ENCODE measurements around the gene MMRN1.
A peak's percentile ranks its signal among the peaks of the same experiment; 100 is the strongest.

The MMRN1 gene, protein sequence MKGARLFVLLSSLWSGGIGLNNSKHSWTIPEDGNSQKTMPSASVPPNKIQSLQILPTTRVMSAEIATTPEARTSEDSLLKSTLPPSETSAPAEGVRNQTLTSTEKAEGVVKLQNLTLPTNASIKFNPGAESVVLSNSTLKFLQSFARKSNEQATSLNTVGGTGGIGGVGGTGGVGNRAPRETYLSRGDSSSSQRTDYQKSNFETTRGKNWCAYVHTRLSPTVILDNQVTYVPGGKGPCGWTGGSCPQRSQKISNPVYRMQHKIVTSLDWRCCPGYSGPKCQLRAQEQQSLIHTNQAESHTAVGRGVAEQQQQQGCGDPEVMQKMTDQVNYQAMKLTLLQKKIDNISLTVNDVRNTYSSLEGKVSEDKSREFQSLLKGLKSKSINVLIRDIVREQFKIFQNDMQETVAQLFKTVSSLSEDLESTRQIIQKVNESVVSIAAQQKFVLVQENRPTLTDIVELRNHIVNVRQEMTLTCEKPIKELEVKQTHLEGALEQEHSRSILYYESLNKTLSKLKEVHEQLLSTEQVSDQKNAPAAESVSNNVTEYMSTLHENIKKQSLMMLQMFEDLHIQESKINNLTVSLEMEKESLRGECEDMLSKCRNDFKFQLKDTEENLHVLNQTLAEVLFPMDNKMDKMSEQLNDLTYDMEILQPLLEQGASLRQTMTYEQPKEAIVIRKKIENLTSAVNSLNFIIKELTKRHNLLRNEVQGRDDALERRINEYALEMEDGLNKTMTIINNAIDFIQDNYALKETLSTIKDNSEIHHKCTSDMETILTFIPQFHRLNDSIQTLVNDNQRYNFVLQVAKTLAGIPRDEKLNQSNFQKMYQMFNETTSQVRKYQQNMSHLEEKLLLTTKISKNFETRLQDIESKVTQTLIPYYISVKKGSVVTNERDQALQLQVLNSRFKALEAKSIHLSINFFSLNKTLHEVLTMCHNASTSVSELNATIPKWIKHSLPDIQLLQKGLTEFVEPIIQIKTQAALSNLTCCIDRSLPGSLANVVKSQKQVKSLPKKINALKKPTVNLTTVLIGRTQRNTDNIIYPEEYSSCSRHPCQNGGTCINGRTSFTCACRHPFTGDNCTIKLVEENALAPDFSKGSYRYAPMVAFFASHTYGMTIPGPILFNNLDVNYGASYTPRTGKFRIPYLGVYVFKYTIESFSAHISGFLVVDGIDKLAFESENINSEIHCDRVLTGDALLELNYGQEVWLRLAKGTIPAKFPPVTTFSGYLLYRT

DNA sequence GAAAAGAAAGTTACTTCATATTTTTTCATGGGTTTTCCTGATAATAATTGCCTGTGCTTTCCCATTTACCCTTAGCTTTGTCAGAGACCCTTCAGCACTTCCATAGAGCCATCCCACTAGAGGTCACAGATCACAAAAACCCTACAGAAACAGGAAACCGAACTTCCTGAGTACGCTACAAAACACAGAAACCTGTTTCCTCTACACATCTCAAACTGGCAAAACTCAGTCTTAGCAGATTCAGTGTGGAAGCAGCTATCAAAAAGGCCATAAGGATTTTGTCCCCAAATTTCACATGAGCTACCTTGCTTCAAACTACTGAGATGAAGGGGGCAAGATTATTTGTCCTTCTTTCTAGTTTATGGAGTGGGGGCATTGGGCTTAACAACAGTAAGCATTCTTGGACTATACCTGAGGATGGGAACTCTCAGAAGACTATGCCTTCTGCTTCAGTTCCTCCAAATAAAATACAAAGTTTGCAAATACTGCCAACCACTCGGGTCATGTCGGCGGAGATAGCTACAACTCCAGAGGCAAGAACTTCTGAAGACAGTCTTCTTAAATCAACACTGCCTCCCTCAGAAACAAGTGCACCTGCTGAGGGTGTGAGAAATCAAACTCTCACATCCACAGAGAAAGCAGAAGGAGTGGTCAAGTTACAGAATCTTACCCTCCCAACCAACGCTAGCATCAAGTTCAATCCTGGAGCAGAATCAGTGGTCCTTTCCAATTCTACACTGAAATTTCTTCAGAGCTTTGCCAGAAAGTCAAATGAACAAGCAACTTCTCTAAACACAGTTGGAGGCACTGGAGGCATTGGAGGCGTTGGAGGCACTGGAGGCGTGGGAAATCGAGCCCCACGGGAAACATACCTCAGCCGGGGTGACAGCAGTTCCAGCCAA is at the start of gene MMRN1:
MMRN1 (plus strand) TSS at position 206 of the 902 bp plus-strand sequence; CDS start at position 324, 118 bp downstream.
- no peak for DNase-seq

DNA sequence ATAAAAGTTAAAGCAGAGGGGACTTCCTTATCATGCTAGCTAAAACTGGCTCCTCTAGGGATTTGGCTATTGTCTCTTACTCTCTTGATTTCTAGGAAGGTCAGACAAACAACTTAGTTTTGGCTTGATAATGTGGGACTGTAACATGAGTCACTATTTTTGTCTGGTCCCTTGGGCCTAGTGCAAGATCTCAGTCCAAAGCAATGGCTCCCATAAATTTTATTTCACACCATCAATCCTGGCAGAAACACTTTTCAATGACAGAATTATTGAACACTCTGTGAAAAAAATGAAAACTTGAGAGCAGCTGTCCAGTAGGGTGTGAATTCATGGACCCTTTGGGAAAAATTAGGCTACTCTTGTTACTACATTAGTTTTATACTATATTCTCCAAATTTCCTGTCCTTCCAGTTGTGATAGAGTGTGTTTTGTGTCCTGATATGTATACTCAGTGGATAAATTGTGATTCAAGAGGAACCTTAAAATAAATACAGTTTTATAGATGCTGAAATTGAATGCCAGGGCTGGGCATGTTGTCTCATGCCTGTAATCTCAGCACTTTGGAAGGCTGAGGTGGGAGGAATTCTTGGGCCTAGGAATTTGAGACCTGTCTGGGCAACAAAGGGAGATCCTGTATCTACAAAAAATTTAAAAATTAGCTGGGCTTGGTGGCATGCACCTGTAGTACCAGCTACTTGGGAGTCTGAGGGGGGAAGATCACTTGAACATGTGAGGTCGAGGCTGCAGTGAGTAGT is 46.9 kb upstream of the MMRN1 start:
- no peak for DNase-seq

DNA sequence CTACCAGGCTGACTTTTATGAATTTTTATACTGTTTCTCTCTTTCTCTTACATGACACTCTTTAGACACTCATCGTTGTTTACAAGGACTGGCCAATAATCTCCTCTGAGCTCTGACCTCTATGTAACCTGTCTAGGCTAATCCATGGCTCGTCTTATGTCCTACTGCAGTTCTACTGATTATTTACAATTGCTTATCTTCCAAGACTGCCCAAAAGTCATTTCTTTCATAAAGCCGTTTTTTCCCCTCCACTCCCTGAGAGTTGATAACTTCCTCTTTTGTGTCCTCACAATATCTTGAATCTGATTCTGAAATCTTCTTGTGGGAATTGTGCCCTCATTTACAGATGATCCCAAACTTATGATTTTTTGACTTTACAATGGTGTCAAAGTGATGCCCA is 39.4 kb upstream of the MMRN1 start:
- DNase-seq: no peak

DNA sequence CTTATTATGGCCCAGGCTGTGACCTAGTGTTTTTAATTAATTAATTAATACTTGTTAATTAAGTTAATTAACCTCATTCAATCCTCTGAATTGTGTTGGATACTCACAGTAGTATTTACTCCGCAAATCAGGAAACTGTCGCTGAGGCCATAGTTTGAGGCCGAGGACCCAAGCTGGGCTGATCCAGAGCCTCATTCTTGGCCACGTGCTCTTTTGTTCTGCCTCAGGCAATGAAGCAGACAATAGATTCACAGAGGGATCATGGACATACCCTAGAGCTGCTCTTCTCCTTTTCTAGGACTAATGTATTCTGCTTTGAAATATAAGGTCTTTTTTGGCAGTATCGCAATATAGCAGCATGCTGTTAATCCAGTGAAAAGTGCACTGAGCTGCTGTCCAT is 33.7 kb upstream of the MMRN1 start:
- DNase-seq: no peak

DNA sequence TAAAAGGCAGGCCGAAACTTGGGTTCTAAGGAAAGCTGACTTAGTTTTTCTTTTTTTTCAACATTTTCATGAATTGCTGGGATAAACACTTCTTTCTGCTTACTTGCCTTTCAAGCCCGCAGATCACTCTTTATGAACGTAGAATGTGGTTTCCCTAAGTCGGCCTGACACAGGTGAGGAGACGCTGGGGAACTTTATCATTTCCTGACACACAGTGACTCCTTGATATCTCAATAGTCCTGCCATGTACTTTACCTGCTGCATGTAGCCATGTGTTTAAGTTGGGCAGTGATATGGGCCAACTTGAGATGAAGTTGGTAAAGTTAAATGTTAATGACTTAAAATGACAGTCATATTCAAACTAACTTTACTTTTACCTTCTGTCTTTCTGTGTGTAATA is 31.1 kb upstream of the MMRN1 start:
- DNase-seq: no peak

DNA sequence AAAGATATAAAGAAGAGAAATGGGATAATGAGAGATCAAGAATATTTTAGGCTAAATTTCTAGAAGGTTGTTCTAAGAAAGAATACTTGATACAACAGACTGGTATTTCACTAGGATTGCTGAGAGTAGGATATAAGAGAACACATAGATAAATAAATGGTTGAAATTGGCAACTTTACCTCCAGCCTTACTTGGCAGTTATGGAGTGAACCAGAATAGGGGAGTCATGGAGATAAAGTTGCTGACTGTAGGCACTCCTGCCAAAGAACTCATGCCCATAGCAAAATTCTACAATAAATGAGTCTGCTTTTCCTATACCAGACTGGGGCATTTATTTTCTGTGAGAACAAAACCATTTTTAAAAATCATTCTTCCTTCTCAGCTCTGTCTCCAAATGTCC is 26.4 kb upstream of the MMRN1 start:
- DNase-seq: no peak

DNA sequence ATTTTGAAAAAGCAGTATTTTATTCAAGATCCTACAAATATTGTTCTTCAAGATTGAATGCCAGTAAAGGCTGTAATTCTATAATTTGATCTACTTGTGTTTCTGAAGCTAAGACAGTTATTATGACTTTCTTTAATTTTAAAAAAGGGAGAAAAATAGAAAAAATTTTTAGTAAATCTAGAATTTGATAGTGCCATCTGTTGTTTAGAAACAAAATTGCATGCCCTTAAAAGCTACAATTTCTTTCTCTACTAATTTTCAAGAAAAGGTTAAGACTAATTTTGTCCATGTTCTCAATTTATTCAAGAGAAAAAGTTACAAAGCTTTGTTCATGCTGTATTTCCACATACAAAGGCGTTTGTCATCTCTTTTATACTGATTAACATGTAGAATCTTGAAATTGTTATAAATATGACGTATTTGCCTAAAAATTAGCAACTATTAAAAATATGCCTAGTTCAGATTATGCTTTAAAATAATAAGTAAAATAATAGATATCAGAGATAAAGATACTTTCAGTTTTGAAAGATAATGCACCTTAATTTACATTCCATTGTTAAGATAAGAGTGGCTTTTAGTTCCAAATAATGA is 25.6 kb upstream of the MMRN1 start:
- no peak for DNase-seq

DNA sequence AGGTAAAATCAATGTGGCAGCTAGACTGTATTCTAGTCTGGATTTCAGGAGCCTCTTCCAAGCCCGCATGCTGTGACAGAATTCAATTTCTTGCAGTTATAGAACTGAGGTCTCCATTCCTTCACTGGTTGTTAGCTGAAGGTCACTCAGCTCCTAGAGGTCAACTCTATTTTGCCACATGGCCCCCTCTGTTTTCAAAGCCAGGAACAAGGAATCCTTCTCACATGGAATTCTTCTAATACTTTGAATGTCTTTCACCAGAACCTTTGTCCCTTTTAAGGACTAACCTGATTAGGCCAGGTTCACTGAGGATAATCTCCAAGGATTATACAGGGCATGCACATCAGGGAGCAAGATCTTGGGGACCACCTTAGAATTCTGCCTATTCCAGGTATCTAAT is 23.4 kb upstream of the MMRN1 start:
- DNase-seq: no peak

DNA sequence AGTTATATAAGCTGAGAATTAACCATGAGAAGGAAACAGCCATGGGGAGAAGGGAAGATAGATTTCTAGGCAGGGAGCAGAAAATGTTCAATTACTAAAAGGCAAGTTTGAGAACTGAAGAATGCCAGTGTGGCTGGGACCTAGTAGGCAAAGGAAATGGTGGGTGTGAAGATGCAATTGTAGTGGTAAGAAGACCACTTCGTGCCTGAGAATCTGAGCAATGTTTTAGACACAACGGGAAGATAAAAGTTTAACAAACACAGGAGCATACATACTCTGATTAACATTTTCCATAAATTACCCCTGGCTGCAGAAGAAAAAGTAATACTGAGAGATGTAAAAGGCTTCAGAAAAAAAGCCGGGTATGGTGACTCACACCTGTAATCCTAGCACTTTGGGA is 18.1 kb upstream of the MMRN1 start:
- DNase-seq: no peak

DNA sequence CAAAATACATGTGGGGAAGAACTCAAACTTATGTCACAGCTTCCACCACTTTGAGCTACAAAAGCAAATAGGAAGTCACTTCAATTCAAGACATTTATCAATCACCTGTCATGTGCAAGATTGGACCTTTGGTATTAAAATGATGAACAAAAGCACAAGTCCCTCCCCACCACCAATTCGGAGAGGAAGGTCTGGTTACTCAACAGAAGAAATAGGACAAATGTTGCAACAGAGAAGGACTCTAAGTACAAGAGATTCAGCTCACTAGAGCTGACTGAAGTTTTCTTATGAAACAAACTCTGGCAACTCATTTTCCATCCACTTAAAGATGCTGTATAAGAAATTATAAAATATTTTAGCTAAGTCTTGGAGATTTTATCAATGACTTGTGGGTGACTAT is 16.0 kb upstream of the MMRN1 start:
- DNase-seq: no peak

DNA sequence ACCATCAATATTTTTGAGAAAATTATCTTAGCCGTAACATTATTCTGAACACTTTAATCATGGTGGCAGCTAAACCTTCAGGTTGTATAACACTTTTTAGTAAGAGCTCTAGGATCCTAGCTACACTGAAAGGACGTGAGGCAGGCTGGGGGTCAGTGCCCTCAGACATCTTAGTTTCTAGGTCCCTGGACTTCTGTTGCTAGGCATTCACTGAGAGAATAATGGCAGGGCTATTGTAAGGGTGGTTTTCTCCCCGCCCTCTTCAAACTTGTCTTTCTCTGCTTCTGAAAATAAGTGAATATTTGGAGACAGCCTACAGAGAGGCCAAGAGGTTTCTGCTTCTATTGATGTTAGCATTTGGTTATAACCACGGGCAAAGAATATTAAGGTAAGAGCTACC is 15.4 kb upstream of the MMRN1 start:
- no peak for DNase-seq

DNA sequence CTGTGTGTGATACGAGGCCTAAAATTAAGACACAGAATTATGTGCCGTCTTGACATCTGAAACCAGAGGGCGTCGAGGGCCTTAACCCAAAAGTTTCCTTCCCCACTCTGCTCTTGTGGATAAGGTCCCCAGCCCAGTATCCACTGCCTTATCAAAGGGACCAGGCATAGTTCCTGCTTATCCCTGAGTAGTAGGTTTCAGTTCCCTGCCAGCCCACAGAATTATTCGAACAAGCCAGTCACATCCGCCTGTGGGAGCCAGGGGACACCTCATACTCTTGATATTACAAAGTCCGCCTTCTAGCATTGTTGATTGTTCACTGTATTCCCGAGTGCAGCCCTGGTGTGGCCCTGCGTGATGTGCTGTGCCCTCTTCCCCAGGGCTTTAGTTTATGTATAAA is 5.4 kb upstream of the MMRN1 start:
- peak in 1 of 56 donors; percentile 7 for DNase-seq

DNA sequence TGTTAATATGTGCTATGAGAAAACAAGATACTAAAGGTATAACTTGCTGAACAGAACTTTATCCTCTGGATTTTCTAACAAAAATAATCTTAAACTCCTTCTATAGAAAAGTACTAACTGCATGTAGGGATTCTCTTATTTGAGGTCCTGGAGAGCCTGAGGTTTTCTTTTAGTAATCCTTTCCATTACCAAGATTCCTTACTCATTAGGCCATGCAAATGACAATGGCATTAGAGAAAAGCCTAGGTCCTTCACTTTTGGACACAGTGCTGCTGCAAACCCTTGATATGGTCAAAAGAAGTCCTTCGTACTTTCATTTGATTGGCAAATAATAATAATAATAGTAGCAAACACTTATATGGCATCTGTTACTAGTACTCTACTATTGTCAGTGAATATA is 3.2 kb downstream of the MMRN1 start:
- no peak for DNase-seq

DNA sequence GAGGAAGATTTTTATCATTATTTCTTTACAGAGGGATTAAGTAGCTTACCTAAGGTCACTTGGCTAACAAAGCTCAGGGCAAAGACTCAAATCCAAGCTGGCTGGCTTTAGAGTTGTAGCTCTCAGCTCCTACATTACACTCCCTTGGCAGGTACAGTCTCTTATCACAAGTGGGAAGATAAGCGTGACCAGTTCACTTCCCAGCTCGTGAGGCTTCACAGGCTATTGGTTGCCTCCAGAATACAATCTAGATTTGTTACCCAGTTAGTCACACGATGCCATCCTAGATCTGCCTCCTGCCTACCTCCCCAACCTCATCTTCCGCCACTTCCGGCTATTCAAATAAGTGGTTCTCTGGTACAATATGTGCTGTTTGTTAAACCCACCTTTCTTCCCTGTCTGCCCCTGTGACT is 3.7 kb downstream of the MMRN1 start:
- no peak for DNase-seq

DNA sequence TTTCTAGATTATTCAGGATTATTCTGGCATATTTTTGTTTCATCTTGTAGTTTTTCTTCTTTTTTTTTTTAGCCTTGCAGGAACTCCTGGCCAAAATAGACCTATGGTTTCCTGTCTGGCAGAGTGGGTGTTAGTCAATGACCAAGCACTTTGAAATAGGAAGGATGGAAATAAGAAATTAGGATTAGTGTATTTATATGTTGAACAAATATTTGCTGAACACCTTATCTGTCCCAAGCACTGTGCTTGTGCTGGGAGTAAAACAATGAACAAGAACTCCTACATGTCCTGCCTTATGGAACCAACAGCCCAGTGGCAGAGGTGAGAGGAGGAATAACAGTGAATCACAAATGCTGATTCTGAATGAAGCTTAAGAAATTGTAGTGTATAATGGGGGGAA is 4.5 kb downstream of the MMRN1 start:
- no peak for DNase-seq

DNA sequence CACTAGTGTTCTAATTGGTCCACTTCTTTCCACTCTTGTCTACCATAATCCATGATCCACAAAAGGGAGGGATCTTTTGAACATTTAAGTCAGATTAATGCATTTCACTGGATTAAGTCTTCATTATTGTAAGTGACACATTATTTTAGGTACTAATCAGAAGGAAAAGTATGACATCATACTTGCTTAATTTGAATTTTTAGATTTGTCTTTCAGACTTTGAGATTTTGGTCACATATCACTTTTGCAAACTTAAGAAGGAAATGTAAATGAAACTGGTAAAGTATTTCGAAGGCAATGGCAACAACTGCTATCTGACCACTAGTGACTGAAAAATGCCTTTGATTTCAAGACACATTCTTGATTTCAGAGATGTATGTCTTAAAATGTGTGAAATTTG is 5.2 kb downstream of the MMRN1 start:
- DNase-seq: no peak

DNA sequence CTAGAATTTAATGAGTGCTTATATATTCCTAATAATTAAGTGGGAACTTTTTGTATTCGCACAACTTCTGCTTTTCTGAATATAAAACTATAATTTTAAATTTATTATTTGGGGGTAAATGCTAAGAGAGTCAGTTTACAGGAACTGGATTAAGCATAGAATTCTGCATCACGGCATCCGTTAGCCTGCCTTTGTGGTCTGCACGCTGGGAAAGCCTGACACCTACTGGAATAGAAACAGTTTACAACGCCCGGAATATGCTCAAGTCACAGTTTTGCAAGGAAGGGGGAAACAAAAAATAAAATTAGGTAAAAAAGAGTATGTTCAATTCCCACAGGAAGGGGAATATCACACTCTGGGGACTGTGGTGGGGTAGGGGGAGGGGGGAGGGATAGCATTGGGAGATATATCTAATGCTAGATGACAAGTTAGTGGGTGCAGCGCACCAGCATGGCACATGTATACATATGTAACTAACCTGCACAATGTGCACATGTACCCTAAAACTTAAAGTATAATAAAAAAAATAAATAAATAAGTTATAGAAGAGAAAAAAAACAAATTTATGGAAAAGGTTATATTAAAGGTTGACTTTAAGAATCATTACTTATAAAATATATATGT is 7.3 kb downstream of the MMRN1 start:
- peak in 37 of 56 donors; percentile 1 to 69 (median 17) for DNase-seq

DNA sequence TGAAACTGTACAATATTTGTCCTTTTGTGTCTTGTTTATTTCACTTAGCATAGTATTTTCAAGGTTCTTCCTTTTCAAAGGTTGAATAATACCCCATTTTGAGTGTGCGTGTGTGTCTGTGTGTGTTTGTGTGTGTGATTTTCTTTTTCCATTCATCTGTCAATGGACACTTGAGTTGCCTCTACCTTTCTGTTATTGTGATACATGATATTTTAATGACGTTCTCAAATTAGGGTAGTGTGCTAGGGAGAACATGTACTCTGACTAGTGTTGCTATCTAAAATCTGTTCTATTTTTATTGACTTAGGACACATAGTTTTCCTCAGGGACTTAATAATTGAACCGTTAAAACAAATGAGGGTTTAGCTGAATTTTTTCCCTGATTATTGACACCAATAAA is 9.9 kb downstream of the MMRN1 start:
- DNase-seq: no peak

DNA sequence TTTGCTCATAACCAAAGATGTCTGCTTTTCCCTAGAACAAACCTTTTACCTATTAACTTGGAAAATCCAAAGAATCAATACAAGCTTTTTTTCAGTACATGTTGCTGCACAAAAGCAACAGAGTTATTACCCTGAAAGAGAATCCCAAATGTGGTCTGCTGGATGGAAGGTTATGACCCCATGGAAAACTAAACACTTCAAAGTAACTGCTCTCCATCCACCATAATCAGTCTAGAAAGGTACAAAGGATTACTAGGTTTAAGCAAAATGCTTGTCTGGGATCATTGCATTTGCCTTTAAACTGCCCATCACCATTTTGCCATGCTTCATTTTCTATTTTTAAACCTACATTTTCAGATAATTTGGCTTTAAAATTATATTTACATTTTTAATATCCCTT is 11.7 kb downstream of the MMRN1 start:
- no peak for DNase-seq
